ENCODE measurements around the gene PRKAR1A.

DNA sequence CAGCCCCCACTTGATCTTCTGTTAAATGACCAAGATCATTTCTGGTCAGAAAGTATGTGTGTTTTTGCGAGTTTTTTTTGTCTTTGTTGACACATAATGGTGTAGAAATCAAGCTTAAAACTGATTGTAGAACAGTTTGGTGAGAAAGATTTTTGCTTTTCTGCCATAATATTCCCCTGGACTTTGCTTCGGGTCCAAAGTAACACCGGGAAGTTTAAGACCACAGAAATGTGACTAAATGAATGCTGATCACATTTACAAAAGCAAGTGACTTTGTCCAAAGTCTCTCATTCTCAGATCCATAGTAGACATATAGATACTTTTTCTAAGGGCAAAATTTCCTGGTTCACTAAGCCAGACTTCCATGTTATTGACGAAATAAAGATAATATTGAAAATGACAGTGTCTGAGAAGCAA is 86.3 kb downstream of the PRKAR1A start:
- TF ChIP-seq, protein P1, sequence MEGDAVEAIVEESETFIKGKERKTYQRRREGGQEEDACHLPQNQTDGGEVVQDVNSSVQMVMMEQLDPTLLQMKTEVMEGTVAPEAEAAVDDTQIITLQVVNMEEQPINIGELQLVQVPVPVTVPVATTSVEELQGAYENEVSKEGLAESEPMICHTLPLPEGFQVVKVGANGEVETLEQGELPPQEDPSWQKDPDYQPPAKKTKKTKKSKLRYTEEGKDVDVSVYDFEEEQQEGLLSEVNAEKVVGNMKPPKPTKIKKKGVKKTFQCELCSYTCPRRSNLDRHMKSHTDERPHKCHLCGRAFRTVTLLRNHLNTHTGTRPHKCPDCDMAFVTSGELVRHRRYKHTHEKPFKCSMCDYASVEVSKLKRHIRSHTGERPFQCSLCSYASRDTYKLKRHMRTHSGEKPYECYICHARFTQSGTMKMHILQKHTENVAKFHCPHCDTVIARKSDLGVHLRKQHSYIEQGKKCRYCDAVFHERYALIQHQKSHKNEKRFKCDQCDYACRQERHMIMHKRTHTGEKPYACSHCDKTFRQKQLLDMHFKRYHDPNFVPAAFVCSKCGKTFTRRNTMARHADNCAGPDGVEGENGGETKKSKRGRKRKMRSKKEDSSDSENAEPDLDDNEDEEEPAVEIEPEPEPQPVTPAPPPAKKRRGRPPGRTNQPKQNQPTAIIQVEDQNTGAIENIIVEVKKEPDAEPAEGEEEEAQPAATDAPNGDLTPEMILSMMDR (IDR thresholded peaks at IDR 0.05; ENCODE audit: insufficient read depth, low read length) = no peak
- TF ChIP-seq GABPA (IDR thresholded peaks at IDR 0.05; ENCODE audit: low read depth) (no peak), SPI1 (IDR thresholded peaks at IDR 0.05; ENCODE audit: borderline replicate concordance, low read depth) (no peak), POLR2AphosphoS5 (IDR thresholded peaks at IDR 0.05; ENCODE audit: low read depth) (no peak)
